Measurements from ENCODE around the gene NCOA7.
"Not testable (repeated sequence)": the region's sequence is repeated elsewhere in the genome, so short reads cannot be mapped to it uniquely, and the experiment has no call there.

Gene NCOA7

GRCh38 chr6:125792680-125793079, 1.9 kb downstream of the NCOA7 start:
- no peak for DNase-seq

DNA sequence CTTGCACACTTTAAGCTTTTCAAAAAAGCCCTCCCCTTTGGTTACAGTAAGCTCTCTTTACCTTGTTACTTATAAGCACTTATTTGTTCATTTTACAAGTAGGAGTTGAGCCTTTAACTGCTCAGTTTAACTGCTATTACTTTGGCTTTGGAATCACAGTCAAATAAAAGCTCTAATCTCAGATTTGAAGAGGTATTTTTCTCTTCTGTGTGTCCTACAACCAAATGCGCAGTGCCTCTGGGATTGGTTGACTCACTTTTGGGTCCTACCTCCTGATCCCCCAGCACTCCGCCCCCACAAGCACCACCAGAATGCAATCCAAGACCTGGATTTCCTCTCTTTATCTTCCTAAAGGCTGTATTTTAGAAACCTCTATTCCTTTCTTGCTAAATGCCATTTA, 2.5 kb downstream of the NCOA7 start:
- DNase-seq, result no peak

- DNase-seq, result no peak
Measured at GRCh38 chr6:125793863-125794262, 3.1 kb downstream of the NCOA7 start.

GRCh38 chr6:125794342-125795137, 3.8 kb downstream of the NCOA7 start:
- DNase-seq, result no peak

- no peak for DNase-seq
Measured at GRCh38 chr6:125795301-125795700, 4.5 kb downstream of the NCOA7 start.

GRCh38 chr6:125797120-125797885, 6.5 kb downstream of the NCOA7 start:
- no peak for DNase-seq

- DNase-seq, result no peak
Measured at GRCh38 chr6:125797886-125798444, 7.2 kb downstream of the NCOA7 start.

DNA sequence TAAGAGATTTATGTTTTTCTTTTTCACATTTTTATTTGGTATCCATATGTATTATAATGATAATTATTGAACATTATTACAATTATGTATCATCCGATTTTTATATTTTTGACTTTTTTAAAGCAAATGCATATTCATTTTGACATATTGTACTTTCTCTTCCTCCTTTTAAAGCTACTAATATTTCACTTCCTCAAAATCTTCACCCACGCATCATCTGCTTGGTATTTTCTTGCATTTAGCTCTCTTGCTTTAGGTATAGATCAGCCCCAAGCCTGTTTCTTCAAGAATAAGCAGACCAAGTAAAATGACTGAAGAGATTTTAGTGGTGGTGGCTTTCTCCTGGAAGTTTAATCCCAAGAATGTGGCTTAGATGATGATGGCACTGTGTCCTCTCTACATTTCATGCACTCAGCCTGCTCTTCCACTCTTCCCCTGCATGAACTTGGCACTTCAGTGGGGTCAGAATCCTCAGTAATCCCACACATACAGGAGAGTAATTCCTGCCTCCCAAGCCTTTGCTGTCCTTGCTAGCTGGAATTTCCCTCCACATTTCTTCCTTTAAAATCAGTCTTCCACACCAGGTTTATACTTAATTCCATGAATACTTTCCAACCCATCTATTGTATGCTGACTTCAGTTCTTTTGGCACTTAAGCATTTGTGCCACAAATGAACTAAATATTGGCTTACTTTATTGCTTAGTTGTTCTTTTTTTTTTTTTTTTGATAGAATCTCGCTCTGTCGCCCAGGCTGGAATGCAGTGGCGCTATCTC, 8.2 kb downstream of the NCOA7 start:
- no peak for DNase-seq

DNA sequence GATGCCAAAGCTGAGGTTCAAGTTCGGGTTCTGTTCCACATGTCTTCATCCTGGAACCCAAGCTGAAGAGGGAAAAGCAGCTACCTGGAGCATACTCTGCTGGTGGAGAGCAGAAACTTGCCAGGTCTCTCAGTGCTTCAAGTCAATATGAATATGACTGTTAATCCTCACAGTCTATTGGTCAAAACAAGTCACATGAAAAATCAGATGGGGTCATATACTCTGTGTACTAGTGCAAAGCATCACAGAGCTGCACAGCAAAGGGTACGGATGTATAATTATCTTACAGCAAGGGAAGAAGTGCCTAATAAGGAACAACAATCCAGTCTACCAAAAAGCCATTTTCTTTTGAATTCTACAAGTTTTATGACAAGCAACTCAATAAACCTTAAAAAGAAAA, 11.6 kb downstream of the NCOA7 start:
- DNase-seq, result no peak

GRCh38 chr6:125802943-125803377, 12.2 kb downstream of the NCOA7 start:
- no peak for DNase-seq

DNA sequence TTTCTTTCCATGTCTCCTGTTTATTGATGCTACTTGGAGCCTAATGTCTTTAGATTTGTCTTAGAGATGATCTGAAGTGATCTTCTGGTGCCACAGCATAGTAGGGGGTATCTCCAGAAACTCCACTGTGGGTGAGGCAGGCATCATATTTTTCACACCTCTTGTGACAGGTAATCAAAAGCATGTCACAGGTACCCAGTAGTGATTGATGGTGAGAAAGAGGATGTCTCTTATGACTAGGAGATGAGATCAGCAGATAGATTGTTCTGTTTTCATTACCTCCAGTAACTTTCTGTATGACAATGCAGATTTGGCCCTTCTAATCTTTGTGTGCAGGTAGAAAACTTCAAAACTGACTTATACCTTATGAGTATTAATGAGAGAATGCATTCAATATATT, 13.5 kb downstream of the NCOA7 start:
- DNase-seq, result no peak

GRCh38 chr6:125804866-125805425, 14.2 kb downstream of the NCOA7 start:
- not testable (repeated sequence) for DNase-seq

DNA sequence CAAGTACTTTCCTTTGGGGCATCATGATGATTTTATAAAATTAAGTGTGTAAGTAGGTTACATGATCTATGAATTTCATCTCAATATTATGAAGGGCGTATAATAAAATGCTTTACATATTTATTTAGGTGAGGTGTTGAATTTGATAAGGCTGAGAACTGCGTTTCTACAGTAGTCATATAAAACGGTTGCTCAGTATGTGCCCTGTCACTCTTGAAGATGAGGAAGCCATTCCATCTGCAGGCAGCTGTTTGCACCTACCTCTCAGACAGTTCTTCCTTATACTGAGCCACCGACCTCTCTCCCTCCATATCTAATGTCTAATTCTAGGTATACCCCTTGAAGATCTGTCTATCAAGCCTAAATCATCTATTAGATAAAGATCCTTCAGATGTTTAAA, 16.1 kb downstream of the NCOA7 start:
- no peak for DNase-seq

- no peak for DNase-seq
Measured at GRCh38 chr6:125807293-125807692, 16.5 kb downstream of the NCOA7 start.

DNA sequence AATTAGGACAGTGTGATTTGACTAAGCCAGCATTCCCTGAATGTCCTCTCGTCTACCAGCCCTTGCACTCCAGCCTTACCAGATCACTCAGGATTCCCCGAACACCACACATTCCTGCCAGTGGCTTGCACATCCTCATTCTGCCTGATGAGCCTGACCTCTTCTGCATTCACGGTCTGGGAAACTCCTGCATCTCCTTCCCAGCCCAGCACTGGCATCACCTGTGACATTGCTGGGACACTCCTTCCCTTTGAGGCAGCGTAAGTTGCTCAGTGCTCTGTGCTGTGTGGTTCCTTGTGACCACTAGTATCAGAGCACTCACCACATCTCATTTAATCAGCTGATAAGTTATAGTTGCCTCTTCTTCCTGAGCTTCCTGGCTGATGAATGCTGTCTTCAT, 17.3 kb downstream of the NCOA7 start:
- no peak for DNase-seq

GRCh38 chr6:125808591-125808990, 17.8 kb downstream of the NCOA7 start:
- no peak for DNase-seq

DNA sequence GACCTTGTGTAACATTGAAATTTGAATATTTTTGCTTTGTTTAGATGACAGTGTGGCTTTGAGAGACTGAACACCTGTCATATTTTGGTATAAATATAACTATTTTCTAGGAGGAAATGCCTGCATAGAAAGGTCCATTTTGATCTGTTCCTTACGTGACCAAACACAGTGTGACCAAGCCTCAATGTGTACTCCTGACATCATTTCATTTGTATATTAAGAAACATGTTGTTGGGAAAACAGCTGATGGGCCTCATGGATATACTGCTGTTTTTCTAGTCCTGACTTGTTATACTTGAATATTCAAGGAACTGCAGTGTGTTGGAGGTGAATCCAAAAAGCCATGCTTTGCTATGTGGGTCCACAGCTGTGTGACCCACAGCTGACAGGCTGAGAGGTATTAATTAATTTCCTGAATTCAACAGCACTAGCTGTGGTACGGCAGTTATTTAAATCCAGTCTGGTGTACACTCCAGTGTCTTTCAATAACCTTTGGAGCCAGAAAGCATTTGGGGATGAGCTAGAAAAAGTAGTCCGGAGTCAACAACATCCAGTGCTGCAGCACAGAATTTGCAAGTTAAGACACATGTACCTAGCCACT, 18.9 kb downstream of the NCOA7 start:
- no peak for DNase-seq

DNA sequence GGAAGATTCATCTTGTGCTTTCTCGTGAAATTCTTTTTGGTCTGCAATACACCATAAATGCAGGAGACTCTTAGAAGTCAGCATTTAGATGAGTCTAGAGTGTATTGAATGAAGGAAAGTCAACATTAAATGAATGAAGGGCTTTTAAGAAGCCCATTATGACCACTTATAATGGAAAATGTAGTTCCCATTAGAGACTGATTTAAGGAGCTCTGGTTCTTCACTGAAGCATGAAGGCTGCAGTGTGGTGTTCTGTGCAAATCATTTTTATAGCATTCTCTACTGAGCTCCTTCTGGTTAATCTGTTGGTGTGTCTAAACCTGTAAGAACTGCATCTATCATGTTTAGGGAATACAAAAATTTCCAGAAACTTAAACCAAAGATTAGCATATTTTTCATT, 19.7 kb downstream of the NCOA7 start:
- no peak for DNase-seq

DNA sequence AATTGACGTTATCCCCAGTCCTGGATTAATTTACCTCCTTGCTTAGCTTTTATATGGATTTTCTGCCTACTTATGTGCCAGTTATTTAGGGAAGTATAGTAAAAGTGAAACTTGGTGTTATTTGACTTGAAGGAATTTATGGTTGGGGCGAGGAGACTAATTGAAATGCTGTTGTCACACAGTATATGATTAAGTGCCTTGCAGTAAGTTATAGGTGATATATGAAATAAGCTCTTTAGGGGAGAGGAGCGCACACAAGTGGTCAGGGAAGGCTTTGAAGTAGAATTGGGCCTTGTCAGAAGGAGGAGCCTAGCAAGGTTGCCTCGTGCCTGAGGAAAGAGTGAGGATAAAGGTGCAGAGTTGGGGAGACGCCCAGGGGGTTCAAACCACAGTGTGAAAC, 20.5 kb downstream of the NCOA7 start:
- no peak for DNase-seq

GRCh38 chr6:125812394-125813292, 21.9 kb downstream of the NCOA7 start:
- DNase-seq, result no peak

DNA sequence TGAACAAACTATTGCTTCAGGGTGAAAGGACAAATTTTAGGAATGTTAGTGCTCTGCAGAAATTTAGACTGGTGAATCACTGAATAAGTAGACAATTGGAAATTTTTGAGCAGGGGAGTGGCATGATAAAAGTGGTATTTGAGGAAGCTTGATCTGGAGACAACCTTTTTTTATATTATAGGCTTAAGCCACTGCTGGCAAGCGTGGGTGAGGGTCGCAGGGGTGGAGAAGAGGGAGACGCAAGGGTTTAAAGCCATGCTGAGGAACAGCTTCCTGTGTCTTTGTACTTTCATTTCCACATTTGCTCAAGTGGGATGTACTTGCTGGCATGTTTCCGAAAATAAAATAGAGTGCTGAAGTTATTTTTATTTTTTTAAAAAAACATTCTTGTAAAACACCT, 23.7 kb downstream of the NCOA7 start:
- no peak for DNase-seq

Data from CD4-positive, alpha-beta T cell treated with Interleukin-15 for 1 hour (primary cell).